Measurements from ENCODE around the gene MERTK. TPM values are rescaled to one million over a fixed set of nuclear protein-coding genes. Genes with fewer than 3 reads are reported as not detected.

Gene MERTK
- total and polyA plus RNA-seq, 2 of the 8 experiments (the other 6 are each of a cell fraction or from before 2014, with no cell fraction given) = 6.5 to 7.0 TPM

- H3K23ac ChIP-seq (ENCODE audit: insufficient read length) = no peak overlapping the region
- H4K5ac ChIP-seq (ENCODE audit: insufficient read length, low read depth, low read length) = no peak overlapping the region
- H3K79me2 ChIP-seq (ENCODE audit: control insufficient read depth in 1 of 2, insufficient read depth in 2 of 2, low read length in 2 of 2) = no peaks in the 10 kb centered on the region
- H4K8ac ChIP-seq (ENCODE audit: extremely low read depth, insufficient read depth, low read length) = no peak overlapping the region
- no peaks in the 10 kb centered on the region for H3K9me3 ChIP-seq (ENCODE audit: insufficient read depth in 2 of 2, low read depth in 1 of 2, low read length in 1 of 2)
- no peaks in the 10 kb centered on the region for H3K27me3 ChIP-seq (replicated peaks in 1 of 4; ENCODE audit: control insufficient read depth in 3 of 4, extremely low read depth in 1 of 4, insufficient read depth in 3 of 4, low read length in 3 of 4)
- ChIA-PET POLR2A (ENCODE audit: partially characterized antibody) (interaction anchor here (0.6 kb wide), 1 partner anchor 122 kb away, joined by 3 read pairs; the partner anchor contains the start of gene TMEM87B), CTCF (ENCODE audit: partially characterized antibody) (interaction anchor here (1.7 kb wide), 1 partner anchor 14 kb away, joined by 5 read pairs; no protein-coding TSS in a partner anchor)
- peaks cover 2% of the 10 kb centered on the region; the same call in 1 of the 2 replicates for H3K23me2 ChIP-seq (ENCODE audit: low read depth, low read length)
- H3K14ac ChIP-seq (ENCODE audit: insufficient read length) = no peak overlapping the region
- no peaks in the 10 kb centered on the region for H3K79me1 ChIP-seq (ENCODE audit: low read depth, low read length)
- no peak overlapping the region for H2AK5ac ChIP-seq (ENCODE audit: low read depth, low read length)
- FAIRE-seq = no peak
- no peak overlapping the region for H3K27ac ChIP-seq (ENCODE audit: low read depth, low read length)
- H2BK12ac ChIP-seq (ENCODE audit: low read depth, low read length) = no peak overlapping the region
- H3K4ac ChIP-seq (replicated peaks; ENCODE audit: insufficient read length, low read depth, low read length) = no peak overlapping the region
- H3K9ac ChIP-seq (replicated peaks in 1 of 4; ENCODE audit: extremely low read depth in 1 of 4, low read depth in 3 of 4, low read length in 3 of 4) = no peak overlapping the region
- DNase-seq (ENCODE audit: low read depth in 1 of 2, low spot score in 2 of 2) = no peak
- no peak overlapping the region for H2BK20ac ChIP-seq (ENCODE audit: low read length)
- no peak overlapping the region for H2BK120ac ChIP-seq (replicated peaks; ENCODE audit: low read depth, low read length)
- no peak overlapping the region for H2BK5ac ChIP-seq (ENCODE audit: low read depth, low read length)
- no peak overlapping the region for H3K4me2 ChIP-seq (ENCODE audit: insufficient read depth in 1 of 2, low read depth in 2 of 2, low read length in 2 of 2)
- no peak overlapping the region for H3K4me3 ChIP-seq (ENCODE audit: extremely low read depth in 1 of 4, insufficient read depth in 2 of 4, low read depth in 3 of 4, low read length in 4 of 4)
- WGBS, 2 experiments (ENCODE audit: extremely low coverage in 1 of 2, insufficient coverage in 1 of 2, insufficient read length in 1 of 2, insufficient replicate concordance in 2 of 2, low coverage in 1 of 2, low lambda C conversion rate in 2 of 2, missing lambda C conversion rate in 1 of 2) = 87% methylated on average over 4 of the region's 4 CpGs; no CpG with 5 or more reads in 1 of the 2 experiments
- H3K56ac ChIP-seq (replicated peaks; ENCODE audit: insufficient read length, low read depth, low read length) = no peak overlapping the region
- H2BK15ac ChIP-seq (ENCODE audit: low read length) = no peak overlapping the region
- no peak overlapping the region for H3K18ac ChIP-seq (ENCODE audit: extremely low read depth, low read length)
- peaks cover 0 to 3% (median 0%) of the 10 kb centered on the region in 4 experiments; a peak in 1 of 8 replicates for H3K36me3 ChIP-seq (ENCODE audit: control insufficient read depth in 2 of 4, insufficient read depth in 4 of 4, low read length in 3 of 4)
- no peak overlapping the region for H4K91ac ChIP-seq (replicated peaks; ENCODE audit: insufficient read length, low read length)
- H3K4me1 ChIP-seq (replicated peaks in 1 of 4; ENCODE audit: control insufficient read depth in 3 of 4, insufficient read depth in 4 of 4, low read length in 3 of 4) = peaks cover 0 to 3% (median 1%) of the 10 kb centered on the region in 4 experiments; a peak in 1 of 7 replicates
- H2AFZ ChIP-seq (ENCODE audit: low read length) = no peak overlapping the region
- H4K20me1 ChIP-seq (replicated peaks in 1 of 2; ENCODE audit: control insufficient read depth in 1 of 2, insufficient read depth in 2 of 2, low read length in 2 of 2) = no peaks in the 10 kb centered on the region
- no peak for TF ChIP-seq EGR1 (IDR thresholded peaks at IDR 0.05; ENCODE audit: borderline replicate concordance, low read depth, low read length)
- TF ChIP-seq CBX5 (IDR thresholded peaks at IDR 0.05; ENCODE audit: low read depth, low read length) = no peak
- TF ChIP-seq SP2 (IDR thresholded peaks at IDR 0.05; ENCODE audit: low read length) = no peak
- TF ChIP-seq CEBPB (IDR thresholded peaks at IDR 0.05; ENCODE audit: low read depth, low read length) = no peak
- no peak for TF ChIP-seq MAX (IDR thresholded peaks at IDR 0.05)
- TF ChIP-seq SRF (IDR thresholded peaks at IDR 0.05; ENCODE audit: low read depth, low read length) = no peak
- no peak for TF ChIP-seq YY1 (IDR thresholded peaks at IDR 0.05; ENCODE audit: low read depth, low read length)
- TF ChIP-seq PHF8 (conservative IDR thresholded peaks at IDR 0.05; ENCODE audit: low read depth, low read length) = no peak
- TF ChIP-seq CHD1 (IDR thresholded peaks at IDR 0.05; ENCODE audit: low read depth, low read length) = no peak
- no peak for TF ChIP-seq RXRA (IDR thresholded peaks at IDR 0.05; ENCODE audit: insufficient read depth, low read depth, low read length)
- no peak for TF ChIP-seq NRF1 (IDR thresholded peaks at IDR 0.05; ENCODE audit: low read depth, low read length)
- TF ChIP-seq HDAC6 (IDR thresholded peaks at IDR 0.05; ENCODE audit: low read depth, low read length) = no peak
- TF ChIP-seq SIN3A (conservative IDR thresholded peaks at IDR 0.05 in 1 of 2, IDR thresholded peaks at IDR 0.05 in 1 of 2; ENCODE audit: low read depth in 1 of 2, low read length in 2 of 2) = no peak
- no peak for TF ChIP-seq SIRT6 (IDR thresholded peaks at IDR 0.05; ENCODE audit: low read length)
- TF ChIP-seq TAF1 (IDR thresholded peaks at IDR 0.05; ENCODE audit: low read depth, low read length) = no peak
Measured at GRCh38 chr2:111932841-111933291, 34.5 kb downstream of the MERTK start.

Measured in H1 (cell line).